Aorta (tissue), 5 donors: Measurements from ENCODE around the gene MRPL51. TPM values are rescaled to one million over a fixed set of nuclear protein-coding genes. Genes with fewer than 3 reads are reported as not detected.

Source experiments
- ATAC-seq: fragments of 200-7000 bp; cut with Tn5 transposase; one replicate; pipeline ENCODE4 v1.9.1; 2022; ENCODE audit warnings: moderate library complexity; ENCODE audit not compliant: low FRiP score
- DNase-seq, 2 donors: peaks; one replicate each; pipeline ENCODE4 v3.0.0-alpha.2; 2020
- H3K27ac ChIP-seq, 2 donors: one replicate each; pipeline ENCODE4 v1.5.1; 2013; ENCODE audit warnings: low read length in 2 of 2, mild to moderate bottlenecking in 2 of 2, moderate library complexity in 2 of 2, control low read depth in 1 of 2, inconsistent platforms in 1 of 2, low read depth in 1 of 2
- H3K27me3 ChIP-seq, 2 donors: one replicate each; pipeline ENCODE4 v1.6.1; 2013; ENCODE audit warnings: control low read depth in 1 of 2, low read length in 1 of 2, mild to moderate bottlenecking in 1 of 2, moderate library complexity in 1 of 2; ENCODE audit not compliant: insufficient read depth in 2 of 2, control insufficient read depth in 1 of 2
- H3K36me3 ChIP-seq, 2 donors: one replicate each; pipeline ENCODE4 v1.6.1; 2013; ENCODE audit warnings: control low read depth in 1 of 2, low read length in 1 of 2, mild to moderate bottlenecking in 1 of 2; ENCODE audit not compliant: insufficient read depth in 2 of 2, control insufficient read depth in 1 of 2
- H3K4me1 ChIP-seq, 2 donors: one replicate each; pipeline ENCODE4 v1.6.1; 2013; ENCODE audit warnings: low read length in 2 of 2, control low read depth in 1 of 2, mild to moderate bottlenecking in 1 of 2, moderate library complexity in 1 of 2; ENCODE audit not compliant: insufficient read depth in 2 of 2, control insufficient read depth in 1 of 2
- H3K4me3 ChIP-seq, 2 donors: one replicate each; pipeline ENCODE4 v1.5.1; 2013; ENCODE audit warnings: low read length in 2 of 2, control low read depth in 1 of 2, mild to moderate bottlenecking in 1 of 2
- H3K9me3 ChIP-seq: one replicate; pipeline ENCODE4 v1.6.1; 2013; ENCODE audit warnings: mild to moderate bottlenecking, low read length; ENCODE audit not compliant: control insufficient read depth
- WGBS, 2 donors: extraction: QIAGEN DNeasy Blood & Tissue Kit; methylation state at CpG; one replicate each; pipeline ENCODE4 v1.1.7; 2013; 5-methylcytosine and 5-hydroxymethylcytosine counted together
- intact Hi-C, 2 donors: fragments of 100-400 bp; cut with DNase I; formaldehyde crosslinking; loops; one replicate each; pipeline versions ENCODE4 v1.14.2 to v1.15.0; 2022
- polyA plus RNA-seq, 2 donors: library from polyadenylated mRNA; stranded (reverse); fragments of 200-250 nt; gene quantifications; one replicate each; pipeline ENCODE4 v1.2.3, GENCODE V29; 2013
- total RNA-seq, 2 donors: library from RNA; stranded (reverse); fragmentation: NEBNext Ultra II Directional; extraction: Animal tissue kit (Norgen Biotek cat#: 25700); gene quantifications; one replicate each; pipeline ENCODE4 v1.2.1, GENCODE V29; 2021
- donor health status: healthy with polysubstance abuse.
- donor health status: Bipolar disorder and iron deficiency.
- donor health status: DM: no; HTN: no; CAD: no.
- donor health status: DM: no; HTN: no; CAD: no.
- donor health status: DM: yes; HTN: yes; CAD: no.

The MRPL51 gene
- total and polyA plus RNA-seq, 4 donors, result 91.8 to 283 (median 110) TPM

GRCh38 chr12:6533653-6533922, 40.5 kb upstream of the MRPL51 start:
- Histone ChIP-seq H3K4me1 (no peaks in the 10 kb centered on the region), H3K36me3 (peaks cover 0 to 10% of the 10 kb centered on the region in 2 donors), H3K4me3 (peak overlapping the region; percentile 52 to 60), H3K27ac (peak overlapping the region in 1 of 2 donors; percentile 79), H3K9me3 (no peaks in the 10 kb centered on the region), H3K27me3 (peaks cover 0 to 1% of the 10 kb centered on the region in 2 donors)
- 0 to 1% methylated on average over 9 of the region's 9 CpGs for WGBS, 2 donors
- intact Hi-C loops, result loop anchor here (2.0 to 5.0 kb wide), 2 partner anchors 41 to 196 kb away; partner anchors contain the start of gene MRPL51 (in 1 of the 2)
- no peak for DNase-seq
- peak; percentile 49 for ATAC-seq

- DNase-seq, result peak; percentile 87 to 89
- Histone ChIP-seq H3K27ac (peak overlapping the region; percentile 51 to 79), H3K4me1 (no peaks in the 10 kb centered on the region), H3K27me3 (peaks cover 0 to 1% of the 10 kb centered on the region in 2 donors), H3K4me3 (peak overlapping the region; percentile 52 to 60), H3K9me3 (no peaks in the 10 kb centered on the region), H3K36me3 (peaks cover 0 to 15% of the 10 kb centered on the region in 2 donors)
- intact Hi-C loops, result loop anchor here (2.0 to 5.0 kb wide), 2 partner anchors 40 to 196 kb away; partner anchors contain the start of gene MRPL51 (in 1 of the 2)
- peak; percentile 68 for ATAC-seq
- WGBS, 2 donors, result 0% methylated on average over 14 of the region's 14 CpGs
Measured at GRCh38 chr12:6532927-6533652, 40.0 kb upstream of the MRPL51 start.

- H3K4me1 ChIP-seq, result no peaks in the 10 kb centered on the region
- peaks cover 0 to 1% of the 10 kb centered on the region in 2 donors for H3K27me3 ChIP-seq
- WGBS, 2 donors, result 7 to 8% methylated on average over 20 of the region's 20 CpGs
- H3K27ac ChIP-seq, result peak overlapping the region; percentile 51 to 79
- ATAC-seq, result peak; percentile 17
- intact Hi-C loops, result loop anchor here (2.0 to 5.0 kb wide), 2 partner anchors 39 to 195 kb away; partner anchors contain the start of gene MRPL51 (in 1 of the 2)
- H3K36me3 ChIP-seq, result peaks cover 0 to 16% of the 10 kb centered on the region in 2 donors
- no peak overlapping the region for H3K4me3 ChIP-seq
- no peaks in the 10 kb centered on the region for H3K9me3 ChIP-seq
- peak; percentile 87 for DNase-seq
Measured at GRCh38 chr12:6532051-6532926, 39.2 kb upstream of the MRPL51 start.

GRCh38 chr12:6530576-6531260, 37.7 kb upstream of the MRPL51 start:
- Histone ChIP-seq H3K27me3 (peaks cover 0 to 1% of the 10 kb centered on the region in 2 donors), H3K4me1 (no peaks in the 10 kb centered on the region), H3K27ac (no peak overlapping the region), H3K9me3 (no peaks in the 10 kb centered on the region), H3K36me3 (peaks cover 0 to 19% of the 10 kb centered on the region in 2 donors), H3K4me3 (no peak overlapping the region)
- DNase-seq, result no peak
- intact Hi-C loops, result loop anchor here in 1 of 2 donors (5.0 kb wide), 1 partner anchor 193 kb away; no protein-coding TSS in a partner anchor
- no peak for ATAC-seq
- 92% methylated on average over 18 of the region's 18 CpGs for WGBS, 2 donors

- 79 to 82% methylated on average over 9 of the region's 9 CpGs for WGBS, 2 donors
- peaks cover 0 to 19% of the 10 kb centered on the region in 2 donors for H3K36me3 ChIP-seq
- ATAC-seq, result no peak
- H3K27me3 ChIP-seq, result peaks cover 0 to under 1% of the 10 kb centered on the region in 2 donors
- no peak overlapping the region for H3K27ac ChIP-seq
- H3K9me3 ChIP-seq, result no peaks in the 10 kb centered on the region
- intact Hi-C loops, result no loop called here
- no peak overlapping the region for H3K4me3 ChIP-seq
- no peaks in the 10 kb centered on the region for H3K4me1 ChIP-seq
- DNase-seq, result no peak
Measured at GRCh38 chr12:6529291-6529737, 36.3 kb upstream of the MRPL51 start.

- H3K4me1 ChIP-seq, result no peaks in the 10 kb centered on the region
- no peak overlapping the region for H3K4me3 ChIP-seq
- DNase-seq (no peak), ATAC-seq (no peak)
- intact Hi-C loops, result no loop called here
- H3K36me3 ChIP-seq, result peaks cover 0 to 19% of the 10 kb centered on the region in 2 donors
- no peaks in the 10 kb centered on the region for H3K27me3 ChIP-seq
- no peak overlapping the region for H3K27ac ChIP-seq
- WGBS, 2 donors, result 85 to 87% methylated on average over 17 of the region's 17 CpGs
- no peaks in the 10 kb centered on the region for H3K9me3 ChIP-seq
Measured at GRCh38 chr12:6528539-6529235, 35.6 kb upstream of the MRPL51 start.

- Histone ChIP-seq H3K4me1 (no peaks in the 10 kb centered on the region), H3K4me3 (no peak overlapping the region), H3K27me3 (no peaks in the 10 kb centered on the region), H3K9me3 (no peaks in the 10 kb centered on the region), H3K36me3 (peaks cover 0 to 19% of the 10 kb centered on the region in 2 donors), H3K27ac (no peak overlapping the region)
- intact Hi-C loops, result no loop called here
- DNase-seq (no peak), ATAC-seq (no peak)
- 86 to 87% methylated on average over 4 of the region's 4 CpGs for WGBS, 2 donors
Measured at GRCh38 chr12:6527711-6528110, 34.6 kb upstream of the MRPL51 start.
